GM21423 (cell line): ENCODE data around the gene CROCC2.

Experiments
- ATAC-seq: cut with Tn5 transposase; IDR thresholded peaks from one replicate; pipeline ENCODE4 v1.9.1; 2021; ENCODE audit warnings: mild to moderate bottlenecking, moderate library complexity; ENCODE audit not compliant: unreplicated experiment

The CROCC2 gene

GRCh38 chr2:240904216-240905175, 1.6 kb upstream of the CROCC2 start:
- ATAC-seq = no peak

- no peak for ATAC-seq
Observed at GRCh38 chr2:240905176-240905781, 857 bp upstream of the CROCC2 start.

DNA sequence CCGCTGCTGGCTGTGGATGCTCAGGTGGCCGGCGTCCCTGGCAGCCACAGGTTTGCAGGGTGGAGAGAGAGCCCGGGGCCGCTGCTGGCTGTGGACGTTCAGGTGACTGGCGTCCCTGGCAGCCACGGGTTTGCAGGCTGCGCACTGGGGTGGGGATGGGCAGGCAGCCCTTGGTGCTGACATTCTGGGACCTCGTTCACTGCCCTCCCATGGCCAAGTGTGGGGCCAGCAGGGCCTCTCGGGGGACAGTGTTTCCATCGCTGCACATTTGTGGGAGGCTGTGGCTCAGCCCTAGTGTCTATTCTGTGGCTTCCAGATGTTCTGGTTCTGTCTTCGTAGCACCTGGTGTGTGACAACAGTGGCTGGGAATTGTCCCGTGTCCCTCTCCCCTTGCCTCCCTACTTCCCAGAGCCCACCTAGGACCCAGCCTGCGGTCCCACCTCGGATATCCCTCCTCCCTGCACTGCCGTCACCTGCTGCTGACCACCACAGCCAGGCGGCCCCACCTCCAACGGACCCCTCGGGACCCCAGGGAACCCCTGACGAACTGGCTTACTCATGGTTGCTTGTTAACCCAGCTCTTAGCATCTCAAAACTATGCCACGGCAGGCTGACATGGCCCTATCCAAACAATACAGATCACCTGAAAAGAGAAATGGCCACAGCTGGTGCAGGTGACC, 915 bp downstream of the CROCC2 start:
- no peak for ATAC-seq

DNA sequence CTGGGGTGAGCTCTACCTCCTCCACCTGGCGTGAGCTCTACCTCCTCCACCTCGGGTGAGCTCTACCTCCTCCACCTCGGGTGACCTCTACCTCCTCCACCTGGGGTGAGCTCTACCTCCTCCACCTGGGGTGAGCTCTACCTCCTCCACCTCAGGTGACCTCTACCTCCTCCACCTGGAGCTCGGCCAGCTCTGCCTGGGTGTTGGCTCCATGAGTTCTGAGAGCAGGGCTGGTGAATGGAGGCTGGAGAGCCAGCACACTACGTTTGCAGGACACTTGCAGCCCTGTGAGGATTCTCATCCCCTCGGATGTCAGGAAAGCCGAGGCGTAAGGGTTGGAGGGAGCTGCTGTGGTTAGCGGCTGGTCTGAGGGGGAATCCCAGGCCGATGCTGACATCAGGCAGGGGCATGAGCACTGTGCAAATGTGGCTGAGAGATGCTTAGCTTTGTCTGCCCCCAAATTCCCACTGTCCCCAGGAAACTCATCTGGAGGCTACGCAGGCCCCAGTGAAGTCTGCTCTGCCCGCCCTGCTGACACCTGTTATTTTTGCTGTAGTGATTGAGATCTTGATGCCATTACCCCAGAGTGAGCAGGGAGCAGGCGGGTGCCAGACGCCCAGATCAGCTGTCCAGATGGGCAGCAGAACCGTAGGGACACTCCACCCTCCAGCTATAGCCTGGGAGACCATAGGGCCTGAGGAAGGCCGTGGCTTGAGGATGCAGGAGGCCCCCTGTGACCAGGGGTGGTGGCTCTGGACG, 3.3 kb downstream of the CROCC2 start:
- ATAC-seq = no peak

DNA sequence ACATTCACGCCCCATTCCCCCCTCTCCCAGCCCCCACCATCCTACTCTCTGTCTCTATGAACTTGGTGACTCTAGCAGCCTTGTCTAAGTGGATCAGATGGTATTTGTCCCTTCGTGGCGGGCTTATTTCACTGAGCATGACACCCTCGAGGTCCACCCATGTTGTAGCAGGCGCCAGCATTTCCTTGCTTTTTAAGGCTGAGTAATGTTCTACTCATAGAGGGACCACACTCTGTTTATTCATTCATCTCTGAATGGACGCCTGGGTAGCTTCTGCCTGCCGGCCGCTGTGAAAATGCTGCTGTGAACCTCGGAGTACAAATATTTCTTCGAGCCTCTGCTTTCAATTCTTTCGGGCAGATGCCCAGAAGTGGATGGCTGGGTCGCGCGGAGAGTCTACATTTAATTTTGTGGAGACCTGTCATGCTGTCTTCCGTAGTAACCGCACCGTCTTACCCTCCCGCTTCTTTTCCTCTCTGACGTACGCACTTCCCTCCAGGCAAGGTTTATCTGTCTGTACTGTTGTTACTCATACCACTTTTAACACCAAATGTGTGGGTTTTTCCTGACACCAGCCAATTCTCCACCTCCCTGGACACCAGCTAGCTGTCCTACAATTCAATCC, 5.6 kb downstream of the CROCC2 start:
- no peak for ATAC-seq

GRCh38 chr2:240912878-240913809, 7.0 kb downstream of the CROCC2 start:
- ATAC-seq = no peak

- ATAC-seq = no peak
Observed at GRCh38 chr2:240913810-240914644, 7.9 kb downstream of the CROCC2 start.

DNA sequence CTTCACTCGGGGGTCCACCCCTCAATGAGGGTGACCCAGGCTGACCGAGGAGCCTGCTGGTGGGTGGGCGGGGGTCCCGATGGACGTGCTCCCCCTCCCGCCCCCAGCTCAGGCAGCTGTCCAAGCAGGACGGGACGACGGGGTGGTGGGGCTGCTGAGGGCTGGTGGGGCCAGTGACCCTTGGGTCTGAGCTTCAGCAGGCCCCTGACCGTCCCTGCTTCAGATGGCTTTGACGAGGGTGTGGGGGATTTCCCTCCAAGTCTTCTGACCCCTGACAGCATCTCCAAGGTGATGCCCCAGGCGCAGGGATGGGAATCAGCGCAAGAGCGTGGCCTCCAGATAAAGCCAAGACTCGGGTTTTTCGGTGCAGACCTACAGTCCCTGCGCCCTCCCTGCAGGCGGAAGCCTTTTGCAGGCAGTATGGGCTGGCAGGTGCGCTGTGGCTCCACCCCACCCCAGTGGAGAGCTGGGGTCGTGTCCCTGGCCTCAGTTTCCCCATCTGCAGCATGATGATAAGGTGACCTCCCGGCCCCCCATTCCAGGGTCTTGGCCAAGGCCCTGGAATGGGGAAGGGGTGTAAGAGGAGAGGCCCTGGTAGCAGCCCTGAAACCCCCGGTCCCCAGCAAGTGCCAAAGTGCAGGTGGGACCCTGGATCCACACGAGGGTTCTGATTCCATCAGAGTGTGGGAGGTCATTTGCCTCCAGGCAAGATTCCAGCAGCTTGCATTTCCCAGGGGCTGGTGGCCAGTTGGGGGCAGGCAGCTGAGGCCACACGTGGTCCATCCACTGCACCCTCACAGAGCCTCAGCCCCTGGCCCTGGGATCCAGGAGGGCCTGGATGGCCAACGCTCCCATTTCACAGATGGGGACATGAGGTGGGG, 8.7 kb downstream of the CROCC2 start:
- no peak for ATAC-seq

- ATAC-seq = no peak
Observed at GRCh38 chr2:240915526-240916341, 9.6 kb downstream of the CROCC2 start.

DNA sequence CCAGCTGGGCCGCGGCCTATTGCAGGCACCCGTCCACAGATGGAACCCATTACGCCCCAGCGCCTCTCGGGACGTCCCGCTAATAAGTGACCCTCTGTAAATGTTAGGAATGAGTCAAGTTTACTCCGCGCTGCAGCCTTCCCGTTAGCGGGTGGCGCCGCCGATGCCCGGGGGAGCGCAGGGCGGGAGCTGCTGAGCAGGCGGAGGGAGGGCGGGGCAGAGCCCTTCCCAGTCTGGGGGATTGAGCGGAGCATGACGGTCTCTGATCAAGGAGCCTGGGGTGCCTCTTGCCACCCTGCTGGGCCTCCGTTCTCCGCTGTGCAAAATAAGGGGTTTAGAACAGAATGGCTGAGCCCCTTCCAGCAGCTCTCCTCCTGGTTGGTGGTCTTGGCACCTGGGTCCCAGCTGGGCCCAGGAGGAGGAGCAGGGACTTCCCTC, 10.5 kb downstream of the CROCC2 start:
- ATAC-seq = no peak

- no peak for ATAC-seq
Observed at GRCh38 chr2:240917009-240917683, 11.0 kb downstream of the CROCC2 start.

GRCh38 chr2:240917684-240918257, 11.6 kb downstream of the CROCC2 start:
- no peak for ATAC-seq

DNA sequence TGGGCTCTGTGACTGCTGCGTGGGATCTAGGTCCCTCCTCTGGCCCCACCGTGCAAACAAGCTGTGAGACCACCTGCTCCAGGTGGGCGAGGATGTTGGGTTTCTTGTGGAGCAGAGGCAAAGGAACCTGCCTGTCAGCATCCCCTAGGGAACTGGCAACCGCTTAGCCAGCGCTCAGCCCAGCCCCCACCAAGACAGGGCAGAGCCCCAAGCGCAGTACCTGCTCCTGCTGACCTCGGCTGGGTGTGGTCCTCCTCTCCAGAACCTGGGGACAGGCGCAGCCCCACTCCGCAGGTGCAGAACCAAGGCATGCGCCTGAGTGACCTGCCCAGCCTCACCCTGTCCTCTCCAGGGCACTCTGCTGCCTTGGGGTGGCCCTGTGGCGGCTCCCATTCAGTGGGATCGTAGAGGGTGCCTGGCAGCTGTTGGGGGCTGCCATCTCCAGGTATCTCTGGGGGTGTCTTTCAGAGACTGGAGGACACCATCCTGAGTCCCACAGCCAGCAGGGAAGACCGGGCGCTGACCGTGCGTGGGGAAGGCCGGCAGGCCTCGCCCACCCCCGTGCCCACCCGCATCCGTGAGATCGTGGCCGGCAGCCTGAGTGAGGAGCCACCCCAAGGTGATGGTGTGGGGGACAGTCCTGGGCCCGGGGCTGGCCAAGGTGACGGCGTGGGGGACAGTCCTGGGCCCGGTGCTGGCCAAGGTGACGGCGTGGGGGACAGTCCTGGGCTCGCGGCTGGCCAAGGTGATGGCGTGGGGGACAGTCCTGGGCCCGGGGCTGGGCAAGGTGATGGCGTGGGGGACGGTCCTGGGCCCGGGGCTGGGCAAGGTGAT, 12.3 kb downstream of the CROCC2 start:
- no peak for ATAC-seq

DNA sequence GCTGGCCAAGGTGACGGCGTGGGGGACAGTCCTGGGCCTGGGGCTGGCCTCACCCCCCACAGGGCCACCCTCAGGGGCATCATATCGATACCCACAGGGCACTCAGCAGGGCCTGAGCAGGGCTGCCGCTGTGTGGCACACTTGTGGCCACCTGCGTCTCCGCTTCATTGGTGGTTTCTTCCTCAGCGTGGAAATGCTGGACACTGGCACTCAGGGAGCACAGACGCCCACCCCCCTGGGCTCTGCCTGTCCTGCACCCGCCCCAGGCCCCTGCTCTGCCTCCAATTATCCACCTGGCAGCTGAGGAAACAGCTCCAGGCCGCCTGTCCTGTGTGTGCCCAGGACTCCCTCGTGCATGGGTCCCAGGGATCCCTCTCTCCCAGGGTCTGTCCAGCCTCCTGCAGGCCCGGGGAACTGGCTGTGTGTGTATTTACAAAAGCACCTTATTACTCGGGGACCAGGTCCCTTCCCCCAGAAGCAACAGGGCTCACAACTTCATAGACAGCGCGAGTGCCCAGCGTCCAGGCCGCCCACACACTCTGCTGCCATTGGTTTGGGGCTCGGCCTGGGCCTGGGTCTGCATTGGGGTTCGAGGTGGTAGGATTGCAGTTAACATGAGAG, 13.1 kb downstream of the CROCC2 start:
- no peak for ATAC-seq
